Stimulated activated CD4-positive, alpha-beta T cell treated with anti-CD3 and anti-CD28 coated beads, Interleukin-15, amount 100 ng/mL, for 48 hours (primary cell): Measurements from ENCODE around the gene TMEM139.
A peak's percentile ranks its signal among the peaks of the same experiment; 100 is the strongest.

ENCODE experiments used
- DNase-seq, 2 donors: peaks; one replicate each; pipeline ENCODE4 v3.0.0-alpha.2; 2020; ENCODE audit warnings: low read depth in 2 of 2

Gene TMEM139

GRCh38 chr7:143284591-143285469, at the start of gene TMEM139:
TSS of gene TMEM139 (plus strand) at chr7:143284958. CDS start at chr7:143285958, 1,000 bp downstream.
- no peak for DNase-seq

- no peak for DNase-seq
Observed at GRCh38 chr7:143235561-143235960, 49.2 kb upstream of the TMEM139 start.

GRCh38 chr7:143236408-143236990, 48.3 kb upstream of the TMEM139 start:
- DNase-seq = no peak

- no peak for DNase-seq
Observed at GRCh38 chr7:143237366-143237765, 47.4 kb upstream of the TMEM139 start.

- no peak for DNase-seq
Observed at GRCh38 chr7:143238289-143238980, 46.3 kb upstream of the TMEM139 start.

- no peak for DNase-seq
Observed at GRCh38 chr7:143239813-143240212, 44.9 kb upstream of the TMEM139 start.

GRCh38 chr7:143240291-143241168, 44.2 kb upstream of the TMEM139 start:
- peak; percentile 40 to 51 for DNase-seq

GRCh38 chr7:143242306-143242705, 42.5 kb upstream of the TMEM139 start:
- no peak for DNase-seq

- DNase-seq = no peak
Observed at GRCh38 chr7:143243111-143243510, 41.6 kb upstream of the TMEM139 start.

GRCh38 chr7:143243614-143244013, 41.1 kb upstream of the TMEM139 start:
- DNase-seq = no peak

GRCh38 chr7:143244321-143244720, 40.4 kb upstream of the TMEM139 start:
- DNase-seq = no peak

GRCh38 chr7:143245123-143245522, 39.6 kb upstream of the TMEM139 start:
- DNase-seq = no peak

GRCh38 chr7:143247372-143247771, 37.4 kb upstream of the TMEM139 start:
- no peak for DNase-seq

- DNase-seq = no peak
Observed at GRCh38 chr7:143248761-143249354, 35.9 kb upstream of the TMEM139 start.

- no peak for DNase-seq
Observed at GRCh38 chr7:143250199-143250598, 34.6 kb upstream of the TMEM139 start.

- no peak for DNase-seq
Observed at GRCh38 chr7:143250822-143251221, 33.9 kb upstream of the TMEM139 start.

GRCh38 chr7:143252006-143252405, 32.8 kb upstream of the TMEM139 start:
- DNase-seq = no peak

- no peak for DNase-seq
Observed at GRCh38 chr7:143255564-143255963, 29.2 kb upstream of the TMEM139 start.

- no peak for DNase-seq
Observed at GRCh38 chr7:143256325-143256724, 28.4 kb upstream of the TMEM139 start.

GRCh38 chr7:143256932-143257331, 27.8 kb upstream of the TMEM139 start:
- DNase-seq = no peak

GRCh38 chr7:143257501-143257900, 27.3 kb upstream of the TMEM139 start:
- no peak for DNase-seq
